Upper lobe of left lung (tissue), 6 donors: ENCODE data around the gene FYB1. TPM values are rescaled to one million over a fixed set of nuclear protein-coding genes. Genes with fewer than 3 reads are reported as not detected.

Experiments
- ATAC-seq, 2 donors: fragments of 200-7000 bp; cut with Tn5 transposase; one replicate each; pipeline ENCODE4 v1.9.1; 2022; ENCODE audit warnings: mild to moderate bottlenecking in 2 of 2, moderate library complexity in 2 of 2; ENCODE audit not compliant: low FRiP score in 2 of 2
- DNase-seq, 2 donors: peaks; one replicate each; pipeline ENCODE4 v3.0.0-alpha.2; 2019 to 2020
- H3K27ac ChIP-seq, 4 donors: fragments of 200-600 bp; sonication (generic); one replicate each; pipeline ENCODE4 v1.5.1; 2016 to 2019
- H3K27me3 ChIP-seq, 4 donors: fragments of 200-600 bp; sonication (generic); one replicate each; pipeline ENCODE4 v1.5.1; 2017 to 2019
- H3K36me3 ChIP-seq, 4 donors: fragments of 200-600 bp; sonication (generic); one replicate each; pipeline ENCODE4 v1.5.1; 2016 to 2019
- H3K4me1 ChIP-seq, 4 donors: fragments of 200-600 bp; sonication (generic); one replicate each; pipeline ENCODE4 v1.5.1; 2018 to 2019
- H3K4me3 ChIP-seq, 4 donors: fragments of 200-600 bp; sonication (generic); one replicate each; pipeline ENCODE4 v1.5.1; 2017 to 2019; ENCODE audit warnings: mild to moderate bottlenecking in 2 of 4, moderate library complexity in 1 of 4
- H3K9me3 ChIP-seq, 4 donors: fragments of 200-600 bp; sonication (generic); one replicate each; pipeline ENCODE4 v1.5.1; 2018 to 2019
- EP300 ChIP-seq, 4 donors: sonication (generic); formaldehyde crosslinking; IDR thresholded peaks; one replicate each; pipeline ENCODE4 v1.5.1; 2017; ENCODE audit warnings: antibody characterized with exemption in 4 of 4, control low read depth in 2 of 4
- POLR2A ChIP-seq, 4 donors: fragments of 450-650 bp; IDR thresholded peaks; one replicate each; pipeline ENCODE4 v1.5.1; 2016 to 2017; ENCODE audit warnings: antibody characterized with exemption in 4 of 4, mild to moderate bottlenecking in 2 of 4
- POLR2AphosphoS5 ChIP-seq, 2 donors: sonication (generic); formaldehyde crosslinking; IDR thresholded peaks; one replicate each; pipeline ENCODE4 v1.5.1; 2017; ENCODE audit warnings: antibody characterized with exemption in 2 of 2
- WGBS, 2 donors: methylation state at CpG; one replicate each; pipeline ENCODE4 v1.1.5; 2017 to 2018; 5-methylcytosine and 5-hydroxymethylcytosine counted together
- total RNA-seq, 6 donors: library from RNA; depleted of rRNA in 4 of 6; stranded (reverse); fragments of >200 nt in 4 of 6; gene quantifications; one replicate each; pipeline versions ENCODE4 v1.1.0 to v1.2.1, GENCODE V29; 2016 to 2021
- TF ChIP-seq, protein P1 (sequence below), 6 experiments: fragments of 450-650 bp in 4 of 6; fragments of 200-600 bp in 2 of 6; sonication (generic) in 2 of 6; IDR thresholded peaks; one replicate each; pipeline ENCODE4 v1.5.1; 2016 to 2019; ENCODE audit warnings: antibody characterized with exemption in 6 of 6
- donor health status: DM: no; HTN: no; CAD: no; lungs with moderate emphysema.
- donor health status: DM: no; HTN: yes; CAD: no; lungs with severe emphysema.

The FYB1 gene
- total RNA-seq, 6 donors from 2014 or later = 24.0 to 97.4 (median 42.5) TPM

DNA sequence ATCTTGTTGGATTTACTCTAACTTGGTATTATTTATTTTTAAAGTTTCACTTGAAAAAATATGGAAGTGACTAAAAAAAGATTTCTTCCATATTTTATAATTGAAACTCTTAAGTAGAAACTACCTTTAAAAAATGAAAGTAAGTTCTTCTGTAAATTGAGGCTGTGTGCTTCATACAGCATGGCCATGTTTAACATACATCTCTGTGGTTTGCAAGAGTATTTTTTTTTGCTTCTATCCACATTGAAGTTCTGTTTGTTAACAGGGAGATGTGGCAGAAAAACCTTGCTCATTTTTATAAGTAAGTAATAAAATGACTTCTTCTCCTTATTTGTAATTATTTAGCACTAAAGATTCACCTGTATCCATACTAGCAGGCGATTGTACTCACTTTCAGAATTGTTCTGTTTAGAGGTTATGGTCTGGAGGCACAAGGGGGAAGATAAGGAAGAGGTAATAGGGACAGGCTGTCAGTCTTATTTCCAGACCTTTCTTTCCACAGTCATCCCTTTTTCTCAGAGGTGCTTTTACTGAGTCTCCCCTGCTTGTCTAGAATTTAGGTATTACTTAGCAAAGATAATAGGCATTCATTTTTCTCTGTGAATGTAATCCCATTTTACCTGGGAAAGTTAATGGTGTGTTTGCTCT is 16.0 kb downstream of the FYB1 start:
- Histone ChIP-seq H3K27ac (peak overlapping the region; percentile 9 to 76 (median 50)), H3K4me3 (no peak overlapping the region), H3K4me1 (peaks cover 0 to 8% (median 0%) of the 10 kb centered on the region in 4 donors), H3K36me3 (no peaks in the 10 kb centered on the region), H3K27me3 (no peaks in the 10 kb centered on the region), H3K9me3 (no peaks in the 10 kb centered on the region)
- DNase-seq = no peak
- no peak for TF ChIP-seq POLR2AphosphoS5 (IDR thresholded peaks at IDR 0.05)
- TF ChIP-seq, protein P1, sequence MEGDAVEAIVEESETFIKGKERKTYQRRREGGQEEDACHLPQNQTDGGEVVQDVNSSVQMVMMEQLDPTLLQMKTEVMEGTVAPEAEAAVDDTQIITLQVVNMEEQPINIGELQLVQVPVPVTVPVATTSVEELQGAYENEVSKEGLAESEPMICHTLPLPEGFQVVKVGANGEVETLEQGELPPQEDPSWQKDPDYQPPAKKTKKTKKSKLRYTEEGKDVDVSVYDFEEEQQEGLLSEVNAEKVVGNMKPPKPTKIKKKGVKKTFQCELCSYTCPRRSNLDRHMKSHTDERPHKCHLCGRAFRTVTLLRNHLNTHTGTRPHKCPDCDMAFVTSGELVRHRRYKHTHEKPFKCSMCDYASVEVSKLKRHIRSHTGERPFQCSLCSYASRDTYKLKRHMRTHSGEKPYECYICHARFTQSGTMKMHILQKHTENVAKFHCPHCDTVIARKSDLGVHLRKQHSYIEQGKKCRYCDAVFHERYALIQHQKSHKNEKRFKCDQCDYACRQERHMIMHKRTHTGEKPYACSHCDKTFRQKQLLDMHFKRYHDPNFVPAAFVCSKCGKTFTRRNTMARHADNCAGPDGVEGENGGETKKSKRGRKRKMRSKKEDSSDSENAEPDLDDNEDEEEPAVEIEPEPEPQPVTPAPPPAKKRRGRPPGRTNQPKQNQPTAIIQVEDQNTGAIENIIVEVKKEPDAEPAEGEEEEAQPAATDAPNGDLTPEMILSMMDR (IDR thresholded peaks at IDR 0.05) = no peak
- ATAC-seq = no peak
- 69 to 83% methylated on average over 1 of the region's 1 CpG for WGBS, 2 donors

DNA sequence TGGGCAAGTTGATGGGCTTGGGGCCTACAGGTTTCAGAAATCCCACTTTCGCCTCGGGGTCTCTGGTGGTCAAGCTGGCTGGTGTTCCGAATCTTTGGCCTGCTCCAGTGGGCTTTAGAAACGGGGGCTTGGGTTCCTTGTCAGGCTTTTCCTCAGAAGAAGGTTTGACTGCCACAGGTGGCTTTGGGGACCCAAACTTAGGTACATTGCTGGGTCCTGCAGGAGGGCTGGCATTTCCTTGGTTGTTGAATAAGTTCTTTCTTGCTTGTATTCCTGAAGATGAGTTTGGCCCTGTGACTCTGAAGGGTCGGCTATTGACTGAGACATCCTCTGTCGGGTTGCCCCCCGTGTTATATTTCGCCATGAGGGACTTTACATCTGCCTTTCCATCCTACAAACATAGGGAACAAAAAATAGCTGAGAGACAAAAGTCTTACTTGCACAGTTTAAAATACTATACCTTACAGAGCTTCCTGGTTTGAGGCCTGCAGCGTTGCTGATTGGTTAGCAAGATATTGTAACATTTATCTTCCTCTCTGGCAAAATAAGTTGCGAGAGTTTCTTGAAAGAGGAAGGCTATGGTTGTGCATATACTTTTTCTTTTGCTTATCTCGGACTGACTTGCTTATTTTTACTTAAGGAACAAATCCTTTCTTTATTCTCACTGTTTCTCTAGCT is 16.6 kb downstream of the FYB1 start:
- Histone ChIP-seq H3K36me3 (no peaks in the 10 kb centered on the region), H3K4me1 (peaks cover 0 to 8% (median 0%) of the 10 kb centered on the region in 4 donors), H3K27me3 (no peaks in the 10 kb centered on the region), H3K4me3 (peak overlapping the region in 1 of 4 donors; percentile 14), H3K9me3 (no peaks in the 10 kb centered on the region), H3K27ac (peak overlapping the region; percentile 0 to 76 (median 50))
- TF ChIP-seq POLR2A (IDR thresholded peaks at IDR 0.05) = peak in 1 of 4 donors; percentile 37
- TF ChIP-seq POLR2AphosphoS5 (IDR thresholded peaks at IDR 0.05) = no peak
- TF ChIP-seq, protein P1 (IDR thresholded peaks at IDR 0.05) = no peak
- no peak for TF ChIP-seq EP300 (IDR thresholded peaks at IDR 0.05)
- DNase-seq (no peak), ATAC-seq (peak in 1 of 2 donors; percentile 78)
- 71 to 83% methylated on average over 11 of the region's 11 CpGs for WGBS, 2 donors

DNA sequence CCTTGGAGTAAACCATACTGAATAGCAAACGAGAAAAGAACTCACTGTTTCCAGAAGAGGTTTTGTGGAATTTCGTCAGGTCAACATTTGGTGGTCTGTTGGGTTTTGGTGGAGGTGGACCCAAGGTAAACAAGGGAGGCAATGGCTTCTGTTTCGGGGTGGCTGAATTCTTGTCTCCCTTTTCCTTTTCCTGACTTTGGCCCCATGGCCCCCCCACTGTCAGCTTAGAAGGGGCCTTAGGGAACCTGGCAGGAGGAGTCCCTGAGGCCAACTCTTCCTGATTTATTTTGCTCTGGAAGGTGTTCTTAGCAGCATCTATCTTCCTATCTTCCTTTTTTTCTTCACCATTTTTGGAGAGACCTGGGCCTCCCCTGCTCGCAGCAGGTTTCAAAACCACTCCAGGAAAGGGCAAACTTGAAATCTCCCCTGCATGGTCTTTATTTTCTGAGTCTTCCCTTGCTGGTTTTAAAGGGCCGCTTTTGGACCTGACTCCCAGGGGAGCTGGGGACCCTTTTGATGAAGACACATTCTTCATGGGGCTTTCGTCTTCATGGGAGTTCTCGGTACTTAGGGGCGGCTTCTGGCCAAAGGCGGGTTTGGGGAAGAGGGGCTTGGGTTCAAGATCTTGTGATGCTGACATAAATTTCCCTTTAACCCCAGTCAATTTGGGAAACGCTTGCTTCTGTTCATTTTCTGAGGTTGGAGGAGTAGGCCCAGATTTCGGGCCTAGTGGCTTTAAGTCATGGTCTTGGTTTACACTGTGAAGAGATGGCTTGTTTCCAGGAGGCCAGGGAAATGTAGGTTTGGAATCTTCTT is 17.4 kb downstream of the FYB1 start:
- no peaks in the 10 kb centered on the region for H3K36me3 ChIP-seq
- 86 to 87% methylated on average over 11 of the region's 11 CpGs for WGBS, 2 donors
- H3K4me3 ChIP-seq = peak overlapping the region in 2 of 4 donors; percentile 22 to 26
- ATAC-seq = no peak
- peaks cover 0 to 8% (median 0%) of the 10 kb centered on the region in 4 donors for H3K4me1 ChIP-seq
- no peak for DNase-seq
- no peaks in the 10 kb centered on the region for H3K9me3 ChIP-seq
- peak overlapping the region; percentile 0 to 76 (median 50) for H3K27ac ChIP-seq
- H3K27me3 ChIP-seq = no peaks in the 10 kb centered on the region
- TF ChIP-seq POLR2A (IDR thresholded peaks at IDR 0.05) = no peak
- no peak for TF ChIP-seq POLR2AphosphoS5 (IDR thresholded peaks at IDR 0.05)
- TF ChIP-seq, protein P1 (IDR thresholded peaks at IDR 0.05) = no peak
- TF ChIP-seq EP300 (IDR thresholded peaks at IDR 0.05) = no peak

DNA sequence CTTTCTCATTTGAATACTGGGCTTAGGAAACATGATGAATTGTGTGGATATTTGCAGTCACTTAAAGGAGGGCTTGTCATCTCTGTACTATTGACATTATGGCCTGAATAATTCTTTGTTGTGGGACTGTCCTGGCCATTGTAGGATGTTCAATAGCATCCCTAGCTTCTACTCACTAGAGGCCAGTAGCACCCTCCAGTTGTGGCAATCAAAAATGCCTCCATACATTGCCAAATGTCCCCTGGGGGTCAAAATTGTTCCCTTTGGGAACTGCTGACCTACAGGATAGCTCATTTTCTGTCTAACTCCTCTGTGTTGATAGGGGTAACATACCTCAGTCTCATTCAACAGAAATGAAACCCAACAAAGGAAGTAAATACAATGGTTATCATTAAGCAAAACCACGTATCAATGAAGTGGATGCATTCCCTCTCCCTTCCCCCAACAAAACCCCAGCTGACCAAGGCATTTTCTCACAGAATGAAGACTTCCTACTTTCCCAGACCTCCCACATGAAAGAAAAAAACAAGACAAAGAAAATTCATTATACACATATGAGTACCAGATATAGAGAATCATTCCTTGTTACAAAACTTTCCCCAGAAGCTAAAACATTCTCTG is 18.1 kb downstream of the FYB1 start:
- H3K27ac ChIP-seq = peak overlapping the region in 2 of 4 donors; percentile 44 to 76
- TF ChIP-seq POLR2A (IDR thresholded peaks at IDR 0.05) (no peak), EP300 (IDR thresholded peaks at IDR 0.05) (no peak), POLR2AphosphoS5 (IDR thresholded peaks at IDR 0.05) (no peak)
- TF ChIP-seq, protein P1 (IDR thresholded peaks at IDR 0.05) = no peak
- DNase-seq (no peak), ATAC-seq (no peak)
- peak overlapping the region in 2 of 4 donors; percentile 22 to 26 for H3K4me3 ChIP-seq
- no peaks in the 10 kb centered on the region for H3K9me3 ChIP-seq
- H3K4me1 ChIP-seq = peaks cover 0 to 8% (median 0%) of the 10 kb centered on the region in 4 donors
- no peaks in the 10 kb centered on the region for H3K36me3 ChIP-seq
- H3K27me3 ChIP-seq = no peaks in the 10 kb centered on the region
- WGBS, 2 donors = 74 to 80% methylated on average over 1 of the region's 1 CpG
